Activated CD8-positive, alpha-beta T cell treated with anti-CD3 and anti-CD28 coated beads, Interleukin-2, amount 10 ng/mL, durations not matched to agents 7 days and 5 days (primary cell): Measurements from ENCODE around the gene CDC42BPG. TPM values are rescaled to one million over a fixed set of nuclear protein-coding genes. Genes with fewer than 3 reads are reported as not detected.

ENCODE experiments used
- ATAC-seq: fragments of 150-1000 bp; cut with Tn5 transposase; one replicate; pipeline ENCODE4 v1.10.0; 2021; ENCODE audit warnings: moderate library complexity
- CTCF ChIA-PET: fragments of 350-600 bp; sonication (Branson Sonifier 250); formaldehyde crosslinking; loops from one replicate; lab custom pipeline; 2021; ENCODE audit warnings: antibody characterized with exemption; lab: Charles Lee
- POLR2A ChIA-PET: fragments of 350-600 bp; sonication (Branson Sonifier 250); formaldehyde crosslinking; loops from one replicate; lab custom pipeline; 2021; ENCODE audit warnings: antibody characterized with exemption; lab: Charles Lee
- DNase-seq: peaks from one replicate; pipeline ENCODE4 v3.0.0-alpha.2; 2020
- H3K27ac Mint-ChIP-seq: one replicate; pipeline ENCODE4 v1.8.0; 2021; ENCODE audit warnings: mild to moderate bottlenecking, mixed read lengths
- H3K27me3 Mint-ChIP-seq: one replicate; pipeline ENCODE4 v1.8.0; 2021; ENCODE audit warnings: low read depth, mixed read lengths
- H3K36me3 Mint-ChIP-seq: one replicate; pipeline ENCODE4 v1.8.0; 2021; ENCODE audit warnings: low read depth, mixed read lengths
- H3K4me1 Mint-ChIP-seq: one replicate; pipeline ENCODE4 v1.8.0; 2021; ENCODE audit warnings: low read depth, mixed read lengths
- H3K4me3 Mint-ChIP-seq: one replicate; pipeline ENCODE4 v1.8.0; 2021; ENCODE audit warnings: mild to moderate bottlenecking, mixed read lengths
- H3K9me3 Mint-ChIP-seq: one replicate; pipeline ENCODE4 v1.8.0; 2022; ENCODE audit warnings: mixed read lengths; ENCODE audit not compliant: insufficient read depth
- total RNA-seq, 2 experiments: library from RNA; stranded (reverse); gene quantifications; one replicate each; pipeline ENCODE4 v1.2.3, GENCODE V29; 2021

Gene CDC42BPG
- total RNA-seq, 2 experiments from 2014 or later, result 0.61 to 1.2 TPM

DNA sequence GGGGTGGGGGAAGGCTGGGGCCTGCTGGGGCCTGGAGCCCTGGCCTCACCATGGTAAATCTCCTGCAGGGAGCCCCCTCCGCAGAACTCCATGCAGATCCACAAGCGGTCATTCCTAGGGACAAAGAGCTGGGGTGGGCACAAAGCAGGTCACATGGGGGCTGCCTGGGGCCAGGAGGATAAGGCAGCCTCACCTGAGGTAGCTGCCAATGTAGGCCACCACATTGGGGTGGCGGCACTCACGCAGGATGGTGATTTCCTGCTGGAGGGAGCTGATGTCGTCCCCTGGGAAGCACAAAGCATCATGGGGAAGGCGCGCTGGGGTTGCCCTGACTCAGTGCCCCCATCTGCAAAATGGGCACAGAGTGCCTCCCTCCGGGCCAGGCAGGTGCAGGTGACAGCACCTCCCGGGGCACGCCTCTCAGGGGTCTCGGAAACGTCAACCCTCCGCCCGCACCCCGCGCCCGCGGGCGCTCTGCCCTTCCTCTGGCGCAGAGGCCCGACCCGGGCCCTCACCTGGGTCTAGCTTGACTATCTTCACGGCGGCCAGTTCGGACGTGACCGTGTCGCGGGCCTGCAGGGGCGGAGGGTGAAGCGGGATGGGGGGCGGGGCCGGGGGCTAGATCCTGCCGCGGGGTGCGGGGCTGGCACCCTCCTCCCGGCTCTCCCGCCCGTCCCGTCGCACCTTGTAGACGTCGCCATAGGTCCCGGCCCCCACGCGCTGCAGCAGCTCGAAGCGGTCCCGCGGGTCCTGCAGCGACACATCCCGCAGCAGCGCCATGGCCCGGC, 41.9 kb downstream of the CDC42BPG start:
- ChIA-PET CTCF (interaction anchor here (0.7 to 1.4 kb wide), 7 partner anchors 11 to 211 kb away, joined by 3 to 4 read pairs (median 3); partner anchors contain the start of genes ARL2 and EHD1), POLR2A (interaction anchor here (1.4 kb wide), 1 partner anchor 24 kb away, joined by 7 read pairs; the partner anchor contains the start of gene SF1)
- peaks cover 30% of the 10 kb centered on the region for H3K36me3 Mint-ChIP-seq
- H3K9me3 Mint-ChIP-seq, result no peaks in the 10 kb centered on the region
- peak overlapping the region; percentile 79 for H3K4me3 Mint-ChIP-seq
- DNase-seq (no peak), ATAC-seq (no peak)
- peak overlapping the region; percentile 82 for H3K27ac Mint-ChIP-seq
- H3K27me3 Mint-ChIP-seq, result no peaks in the 10 kb centered on the region
- H3K4me1 Mint-ChIP-seq, result peaks cover 40% of the 10 kb centered on the region

DNA sequence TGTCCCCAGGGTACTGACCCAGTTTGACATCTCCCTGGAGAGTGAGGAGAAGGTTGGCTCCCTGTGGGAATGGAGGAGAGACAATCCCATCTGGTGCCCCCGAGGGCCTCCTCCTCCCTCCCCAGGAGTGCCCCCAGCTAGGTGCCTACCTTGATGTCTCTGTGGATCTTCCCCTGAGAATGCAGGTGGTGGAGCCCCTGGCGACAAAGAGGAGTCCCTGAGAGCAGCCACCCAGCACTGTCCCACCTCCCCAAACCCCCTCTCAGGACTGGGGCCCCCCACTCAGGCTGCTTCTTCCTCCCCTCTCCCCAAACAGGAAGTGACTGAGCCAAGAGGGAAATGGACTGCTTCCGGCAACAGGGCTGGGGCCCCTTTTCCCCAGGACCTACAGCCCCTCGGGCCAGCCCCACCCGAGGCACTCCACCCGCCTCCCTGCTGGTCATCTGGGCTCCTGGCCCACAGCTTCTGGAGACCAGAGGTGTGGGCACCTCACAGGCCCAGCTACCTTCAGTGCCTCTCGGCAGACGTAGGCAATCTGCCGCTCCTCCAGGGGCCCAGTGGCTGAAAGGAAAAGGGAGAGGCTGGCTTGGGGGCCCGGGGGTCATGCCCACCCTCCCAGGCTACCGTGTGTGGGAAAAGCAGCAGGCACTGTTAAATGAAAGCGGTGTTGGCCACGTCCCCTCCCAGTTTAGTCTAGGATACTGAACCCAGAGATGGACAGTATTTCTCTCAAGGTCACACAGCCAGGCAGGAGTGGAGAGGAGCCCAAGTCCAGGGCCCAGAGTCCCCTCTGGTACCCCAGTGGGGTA, 42.7 kb downstream of the CDC42BPG start:
- ATAC-seq (no peak), DNase-seq (no peak)
- ChIA-PET POLR2A (interaction anchor here (1.4 kb wide), 1 partner anchor 23 kb away, joined by 7 read pairs; the partner anchor contains the start of gene SF1), CTCF (interaction anchor here (0.9 to 1.4 kb wide), 6 partner anchors 13 to 76 kb away, joined by 3 to 4 read pairs (median 3); partner anchors contain the start of gene EHD1)
- peaks cover 27% of the 10 kb centered on the region for H3K36me3 Mint-ChIP-seq
- peak overlapping the region; percentile 82 for H3K27ac Mint-ChIP-seq
- no peaks in the 10 kb centered on the region for H3K9me3 Mint-ChIP-seq
- peaks cover 44% of the 10 kb centered on the region for H3K4me1 Mint-ChIP-seq
- H3K4me3 Mint-ChIP-seq, result peak overlapping the region; percentile 79
- H3K27me3 Mint-ChIP-seq, result no peaks in the 10 kb centered on the region

DNA sequence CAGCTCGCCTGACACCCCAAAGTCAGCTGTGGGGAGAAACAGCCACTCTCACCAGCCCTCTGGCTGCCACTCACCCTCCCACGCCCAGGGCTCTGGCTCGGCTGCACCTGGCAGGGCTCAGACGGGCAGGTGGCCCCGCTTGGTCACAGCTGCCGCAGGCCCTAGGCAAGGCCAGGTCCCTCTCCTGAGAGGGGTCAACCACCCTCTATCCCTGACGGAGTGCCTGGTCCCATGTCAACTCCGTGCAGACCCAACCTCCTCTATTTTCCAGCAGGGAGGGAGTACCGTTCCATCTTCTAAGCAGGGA, 43.3 kb downstream of the CDC42BPG start:
- ATAC-seq, result no peak
- POLR2A ChIA-PET, result no interaction called here
- H3K4me1 Mint-ChIP-seq, result peaks cover 51% of the 10 kb centered on the region
- peak overlapping the region; percentile 79 for H3K4me3 Mint-ChIP-seq
- no peaks in the 10 kb centered on the region for H3K9me3 Mint-ChIP-seq
- no peaks in the 10 kb centered on the region for H3K27me3 Mint-ChIP-seq
- no peak for DNase-seq
- CTCF ChIA-PET, result interaction anchor here (1.2 to 2.1 kb wide), 2 partner anchors 13 to 22 kb away, joined by 4 to 6 read pairs; partner anchors contain the start of gene SF1
- peak overlapping the region; percentile 82 for H3K27ac Mint-ChIP-seq
- peaks cover 29% of the 10 kb centered on the region for H3K36me3 Mint-ChIP-seq

DNA sequence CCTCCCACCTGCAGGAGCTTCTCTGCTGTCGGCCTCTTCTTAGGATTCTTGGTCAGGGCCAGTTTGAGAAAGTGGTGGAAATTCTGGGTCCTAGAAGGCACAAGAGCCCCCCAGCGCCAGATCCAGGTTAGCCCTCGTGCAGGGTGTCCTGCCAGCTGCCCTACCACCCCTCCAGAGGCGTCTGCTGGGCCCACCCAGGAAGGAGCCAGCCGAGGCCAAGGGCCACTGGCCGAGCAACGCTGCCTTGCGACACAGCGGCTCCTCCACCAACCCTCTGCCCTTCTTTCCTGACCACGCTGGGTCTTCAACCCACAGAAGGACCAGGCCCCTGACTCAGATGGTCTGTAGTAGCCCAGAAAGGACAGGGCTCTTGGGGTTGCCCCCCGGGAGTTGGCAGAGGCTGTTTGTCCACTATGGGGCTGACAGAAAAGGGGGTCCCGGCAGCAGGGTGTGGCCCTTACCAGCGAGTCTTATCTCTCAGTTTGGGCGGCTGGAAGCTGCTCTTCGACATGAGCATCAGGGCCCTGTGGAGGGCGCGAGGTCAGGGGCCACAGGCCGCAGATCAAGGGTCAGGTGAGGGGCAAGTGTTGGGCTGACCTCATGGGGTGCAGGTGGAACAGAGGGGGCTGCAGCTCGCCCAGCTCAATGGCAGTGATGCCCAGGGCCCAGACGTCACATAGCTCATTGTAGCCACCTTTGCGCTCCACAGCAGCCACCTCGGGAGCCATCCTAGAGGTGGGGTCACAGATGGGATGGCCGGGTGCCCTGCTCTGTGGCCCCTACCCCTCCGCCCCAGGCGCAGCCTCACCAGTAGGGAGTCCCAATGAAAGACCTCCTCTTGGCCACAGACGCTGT, 43.9 kb downstream of the CDC42BPG start:
- Mint-ChIP-seq H3K27me3 (no peaks in the 10 kb centered on the region), H3K36me3 (peaks cover 30% of the 10 kb centered on the region), H3K4me1 (peaks cover 57% of the 10 kb centered on the region), H3K4me3 (peak overlapping the region; percentile 79), H3K9me3 (no peaks in the 10 kb centered on the region), H3K27ac (peak overlapping the region; percentile 82)
- CTCF ChIA-PET, result interaction anchor here (1.2 to 2.1 kb wide), 3 partner anchors 12 to 22 kb away, joined by 3 to 6 read pairs (median 4); partner anchors contain the start of gene SF1
- POLR2A ChIA-PET, result no interaction called here
- ATAC-seq, result no peak
- no peak for DNase-seq

DNA sequence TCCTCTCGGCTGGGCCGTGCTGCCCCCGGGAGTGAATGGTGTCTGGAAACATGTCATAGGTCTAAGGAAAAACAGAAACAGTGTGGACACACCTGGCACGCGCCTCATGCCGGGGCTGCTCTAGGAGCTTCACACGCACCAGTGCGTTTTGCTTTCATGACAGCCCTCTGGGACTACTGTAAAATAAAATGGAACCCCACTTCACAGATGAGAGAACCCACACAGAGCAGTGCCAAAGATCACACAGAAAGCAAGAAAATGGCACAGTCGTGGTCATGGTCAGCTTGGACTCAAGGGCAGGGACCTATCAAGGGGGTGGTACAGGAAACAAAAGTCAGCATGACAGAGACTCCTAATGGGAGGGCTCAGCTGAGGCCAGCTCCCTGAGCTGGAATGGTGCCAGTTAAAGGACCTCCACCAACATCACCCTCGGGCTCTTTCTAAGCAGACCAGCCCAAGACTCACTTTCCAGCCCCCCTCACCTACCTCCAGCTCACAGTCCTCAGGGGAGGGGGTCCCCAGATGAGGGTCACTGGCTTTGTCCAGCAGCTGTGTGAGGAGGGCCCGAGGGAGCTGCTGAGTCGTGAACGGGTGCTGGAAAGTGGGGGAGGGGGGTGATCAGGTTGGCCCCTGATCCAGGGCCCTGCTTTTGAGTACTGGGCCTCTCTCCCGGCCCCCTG, 44.7 kb downstream of the CDC42BPG start:
- DNase-seq (no peak), ATAC-seq (no peak)
- no peaks in the 10 kb centered on the region for H3K9me3 Mint-ChIP-seq
- H3K4me1 Mint-ChIP-seq, result peaks cover 60% of the 10 kb centered on the region
- no peaks in the 10 kb centered on the region for H3K27me3 Mint-ChIP-seq
- ChIA-PET CTCF (interaction anchor here (1.2 to 2.1 kb wide), 3 partner anchors 14 to 311 kb away, joined by 3 to 6 read pairs (median 4); partner anchors contain the start of gene SF1), POLR2A (no interaction called here)
- no peak overlapping the region for H3K4me3 Mint-ChIP-seq
- peak overlapping the region; percentile 67 for H3K27ac Mint-ChIP-seq
- peaks cover 30% of the 10 kb centered on the region for H3K36me3 Mint-ChIP-seq

DNA sequence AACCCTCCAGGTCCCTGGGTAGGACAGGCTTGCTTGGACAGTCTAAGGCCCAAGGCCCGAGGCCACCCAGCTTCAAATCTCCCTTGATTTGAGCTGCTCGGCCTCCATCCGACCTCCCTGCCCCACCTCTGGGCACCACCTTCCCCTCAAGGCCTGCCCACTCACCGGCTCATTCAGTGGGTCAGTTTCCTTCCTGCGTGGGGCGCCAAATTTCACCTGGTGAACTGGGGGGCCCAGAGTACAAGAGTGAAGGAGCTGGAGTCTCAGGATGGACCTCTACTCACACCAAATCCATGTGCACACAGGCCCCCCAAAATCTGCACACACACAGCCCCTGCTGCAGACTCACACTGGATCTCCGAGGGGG, 45.2 kb downstream of the CDC42BPG start:
- Mint-ChIP-seq H3K9me3 (no peaks in the 10 kb centered on the region), H3K36me3 (peaks cover 33% of the 10 kb centered on the region), H3K27me3 (no peaks in the 10 kb centered on the region), H3K4me3 (no peak overlapping the region), H3K4me1 (peaks cover 64% of the 10 kb centered on the region), H3K27ac (no peak overlapping the region)
- POLR2A ChIA-PET, result no interaction called here
- DNase-seq (no peak), ATAC-seq (no peak)
- CTCF ChIA-PET, result interaction anchor here (1.2 to 2.1 kb wide), 2 partner anchors 21 to 311 kb away, joined by 4 to 6 read pairs; partner anchors contain the start of gene SF1

DNA sequence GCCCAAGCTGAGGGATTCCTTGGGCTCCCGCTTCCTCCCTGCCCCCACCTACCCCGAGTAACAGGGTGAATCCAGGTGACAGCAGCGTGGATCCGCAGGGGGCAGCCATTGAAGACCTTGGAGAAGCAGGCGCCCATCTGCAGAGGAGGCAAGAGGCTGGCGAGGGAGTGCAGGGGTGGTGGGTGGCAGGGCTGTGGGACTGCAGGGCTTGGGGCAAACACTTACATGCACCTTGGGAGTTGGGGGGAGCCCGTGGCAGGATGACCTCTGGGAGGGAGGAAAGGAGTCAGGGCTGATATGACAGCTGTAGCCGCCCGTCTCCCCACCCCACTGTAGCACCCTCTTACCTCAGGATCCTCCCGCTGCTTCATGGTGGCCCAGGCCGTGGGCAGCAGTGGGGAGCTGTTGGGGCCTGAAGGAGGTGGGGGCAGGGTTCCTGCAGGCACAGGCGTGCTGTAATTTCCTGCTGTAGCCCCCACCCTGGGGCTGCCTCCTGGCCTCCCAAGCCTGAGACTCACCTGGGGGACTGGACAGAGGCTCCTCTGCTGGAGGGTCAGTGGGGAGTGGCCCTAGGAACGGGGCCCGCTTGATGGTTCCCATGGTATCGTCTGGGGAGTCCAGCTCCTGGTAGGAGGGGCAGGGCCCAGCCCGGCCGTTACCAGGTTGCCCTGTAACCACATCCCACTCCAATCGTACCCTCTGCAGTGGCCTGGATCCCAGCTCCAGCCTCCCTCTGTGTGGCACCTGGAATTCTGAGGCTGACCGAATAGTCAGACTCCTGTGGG, 47.5 kb downstream of the CDC42BPG start:
- no peaks in the 10 kb centered on the region for H3K9me3 Mint-ChIP-seq
- ChIA-PET CTCF (interaction anchor here (1.1 kb wide), 1 partner anchor 9 kb away, joined by 3 read pairs; no protein-coding TSS in a partner anchor), POLR2A (no interaction called here)
- no peak overlapping the region for H3K4me3 Mint-ChIP-seq
- H3K27me3 Mint-ChIP-seq, result no peaks in the 10 kb centered on the region
- no peak for ATAC-seq
- H3K36me3 Mint-ChIP-seq, result peaks cover 42% of the 10 kb centered on the region
- peaks cover 62% of the 10 kb centered on the region for H3K4me1 Mint-ChIP-seq
- H3K27ac Mint-ChIP-seq, result no peak overlapping the region
- DNase-seq, result no peak

DNA sequence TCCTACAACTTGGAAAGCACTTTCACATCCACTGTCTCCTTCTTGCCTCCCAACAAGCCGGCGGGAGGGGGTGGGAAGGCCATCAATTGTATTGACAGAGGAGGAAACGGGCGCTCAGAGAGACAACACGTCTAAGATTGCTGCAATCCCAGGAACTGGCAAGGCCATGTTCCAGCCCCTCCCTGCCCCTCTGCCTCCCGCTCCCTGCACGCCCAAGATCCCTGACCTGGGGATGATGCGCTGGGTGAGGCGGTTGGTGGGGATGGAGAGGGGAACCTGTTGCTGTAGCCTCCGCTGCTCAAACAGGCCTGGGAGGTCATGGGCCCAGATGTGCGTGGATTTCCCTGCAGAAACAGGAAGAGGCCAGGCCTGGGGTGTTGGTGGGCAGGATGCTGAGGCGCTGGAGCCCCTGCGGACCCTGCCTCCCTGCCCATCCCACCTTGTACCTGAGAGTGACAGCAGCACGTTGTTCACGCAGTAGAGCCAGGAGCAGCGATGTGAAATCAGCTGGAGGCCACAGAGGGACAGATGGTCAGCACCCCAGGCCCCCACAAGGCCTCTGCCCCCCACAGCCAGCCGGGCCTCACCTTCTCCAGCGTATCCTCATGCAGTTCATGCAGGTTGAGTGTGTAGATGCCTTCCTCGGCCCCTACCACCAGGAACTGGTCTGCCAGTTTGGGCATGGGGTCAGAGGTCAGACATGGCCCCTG, 48.3 kb downstream of the CDC42BPG start:
- peaks cover 55% of the 10 kb centered on the region for H3K4me1 Mint-ChIP-seq
- POLR2A ChIA-PET, result no interaction called here
- CTCF ChIA-PET, result no interaction called here
- H3K9me3 Mint-ChIP-seq, result no peaks in the 10 kb centered on the region
- peaks cover 42% of the 10 kb centered on the region for H3K36me3 Mint-ChIP-seq
- no peak overlapping the region for H3K4me3 Mint-ChIP-seq
- peak overlapping the region; percentile 30 for H3K27ac Mint-ChIP-seq
- ATAC-seq (no peak), DNase-seq (no peak)
- no peaks in the 10 kb centered on the region for H3K27me3 Mint-ChIP-seq

DNA sequence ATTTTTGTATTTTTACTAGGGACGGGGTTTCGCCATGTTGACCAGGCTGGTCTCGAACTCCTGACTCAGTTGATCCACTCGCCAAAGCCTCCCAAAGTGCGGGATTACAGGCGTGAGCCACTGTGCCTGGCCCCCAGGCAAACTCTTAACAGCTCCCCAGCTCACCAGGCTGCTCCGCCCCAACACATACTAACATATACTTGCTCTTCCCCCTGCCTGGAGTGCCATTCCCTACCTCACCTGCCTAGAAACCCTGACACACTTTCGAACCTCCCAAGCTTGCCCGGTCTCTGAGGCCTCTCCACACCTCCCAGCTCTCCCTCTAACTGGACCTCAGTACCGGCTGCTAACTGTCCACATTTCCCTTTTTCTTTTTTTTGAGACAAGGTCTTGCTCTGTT, 49.9 kb downstream of the CDC42BPG start:
- Mint-ChIP-seq H3K4me1 (peaks cover 46% of the 10 kb centered on the region), H3K4me3 (no peak overlapping the region), H3K9me3 (no peaks in the 10 kb centered on the region), H3K36me3 (peaks cover 40% of the 10 kb centered on the region), H3K27me3 (no peaks in the 10 kb centered on the region), H3K27ac (peak overlapping the region; percentile 74)
- DNase-seq, result no peak
- ChIA-PET CTCF (interaction anchor here (0.7 to 1.9 kb wide), 4 partner anchors 12 to 106 kb away, joined by 4 read pairs; no protein-coding TSS in a partner anchor), POLR2A (interaction anchor here (1.4 kb wide), 1 partner anchor 9 kb away, joined by 4 read pairs; no protein-coding TSS in a partner anchor)
- no peak for ATAC-seq
